ENCODE measurements around the gene FBXO39. TPM values are rescaled to one million over a fixed set of nuclear protein-coding genes. Genes with fewer than 3 reads are reported as not detected.

FBXO39 gene
- total RNA-seq, 1 experiment from 2014 or later = not detected

GRCh38 chr17:6789146-6789545, 13.1 kb downstream of the FBXO39 start:
- DNase-seq (ENCODE audit: low spot score) = no peak
- no peak overlapping the region for H3K4me3 ChIP-seq (ENCODE audit: low read depth, low read length, poor library complexity, severe bottlenecking)
- ChIA-PET POLR2A (ENCODE audit: low non-redundant PET) (no interaction called here), CTCF (no interaction called here)
- peaks cover 60% of the 10 kb centered on the region for H3K27me3 ChIP-seq (replicated peaks; ENCODE audit: insufficient read depth, low read depth, low read length, poor library complexity)
- no peak for TF ChIP-seq EZH2 (IDR thresholded peaks at IDR 0.05; ENCODE audit: borderline replicate concordance, low read depth, low read length, poor library complexity, severe bottlenecking)
- TF ChIP-seq, protein P1, sequence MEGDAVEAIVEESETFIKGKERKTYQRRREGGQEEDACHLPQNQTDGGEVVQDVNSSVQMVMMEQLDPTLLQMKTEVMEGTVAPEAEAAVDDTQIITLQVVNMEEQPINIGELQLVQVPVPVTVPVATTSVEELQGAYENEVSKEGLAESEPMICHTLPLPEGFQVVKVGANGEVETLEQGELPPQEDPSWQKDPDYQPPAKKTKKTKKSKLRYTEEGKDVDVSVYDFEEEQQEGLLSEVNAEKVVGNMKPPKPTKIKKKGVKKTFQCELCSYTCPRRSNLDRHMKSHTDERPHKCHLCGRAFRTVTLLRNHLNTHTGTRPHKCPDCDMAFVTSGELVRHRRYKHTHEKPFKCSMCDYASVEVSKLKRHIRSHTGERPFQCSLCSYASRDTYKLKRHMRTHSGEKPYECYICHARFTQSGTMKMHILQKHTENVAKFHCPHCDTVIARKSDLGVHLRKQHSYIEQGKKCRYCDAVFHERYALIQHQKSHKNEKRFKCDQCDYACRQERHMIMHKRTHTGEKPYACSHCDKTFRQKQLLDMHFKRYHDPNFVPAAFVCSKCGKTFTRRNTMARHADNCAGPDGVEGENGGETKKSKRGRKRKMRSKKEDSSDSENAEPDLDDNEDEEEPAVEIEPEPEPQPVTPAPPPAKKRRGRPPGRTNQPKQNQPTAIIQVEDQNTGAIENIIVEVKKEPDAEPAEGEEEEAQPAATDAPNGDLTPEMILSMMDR (conservative IDR thresholded peaks at IDR 0.05; ENCODE audit: low read depth, low read length) = no peak
- no peaks in the 10 kb centered on the region for H3K4me1 ChIP-seq (ENCODE audit: insufficient read depth, low read length, poor library complexity, severe bottlenecking)
- intact Hi-C loops (cut with micrococcal nuclease; ENCODE audit: unreplicated experiment) = no loop called here
- no peak overlapping the region for H3K27ac ChIP-seq (ENCODE audit: low read depth, low read length, poor library complexity, severe bottlenecking)
- H3K36me3 ChIP-seq (ENCODE audit: insufficient read depth, low read length, poor library complexity, severe bottlenecking) = no peaks in the 10 kb centered on the region
- no TSS peak for BruUV-seq (replicated peaks)
- H3K9me3 ChIP-seq (ENCODE audit: low read depth, low read length, poor library complexity, severe bottlenecking) = no peaks in the 10 kb centered on the region

DNA sequence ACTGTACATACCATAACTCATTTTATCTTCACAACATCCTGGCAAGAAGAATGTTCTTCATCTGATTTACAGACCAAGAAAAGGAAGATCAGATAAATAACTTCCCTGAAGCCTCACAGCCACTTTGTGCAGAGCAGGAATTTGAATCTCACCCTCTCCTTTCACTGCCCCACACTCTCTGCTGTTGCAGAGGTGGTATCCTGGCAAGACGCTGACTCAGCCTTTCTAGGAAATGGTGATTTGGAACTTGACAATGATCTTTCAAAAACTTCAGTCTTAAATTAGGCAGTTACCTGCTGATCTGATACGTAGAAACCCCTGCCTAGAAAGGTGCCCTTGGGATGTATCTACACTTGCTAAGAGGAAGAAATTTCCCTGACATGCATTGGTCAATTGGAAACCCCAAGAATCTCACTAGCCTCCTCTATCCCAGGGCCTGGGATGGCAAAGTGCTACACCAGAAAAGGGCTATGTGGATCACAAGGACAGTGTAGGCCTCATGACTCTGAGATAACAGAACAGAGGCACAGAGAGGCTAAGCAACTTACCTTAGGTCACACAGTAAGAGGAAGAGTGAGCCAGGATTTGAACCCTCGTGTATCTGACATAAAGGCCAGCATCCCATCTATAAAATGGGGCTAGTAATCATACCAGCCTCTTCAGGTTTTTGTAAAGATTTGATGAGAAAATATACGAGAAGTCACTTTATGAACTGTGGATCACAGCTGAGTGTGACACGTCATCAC, 17.9 kb downstream of the FBXO39 start:
- intact Hi-C loops (cut with micrococcal nuclease; ENCODE audit: unreplicated experiment) = no loop called here
- BruUV-seq (replicated peaks) = no TSS peak
- ChIA-PET CTCF (no interaction called here), POLR2A (ENCODE audit: low non-redundant PET) (no interaction called here)
- DNase-seq (ENCODE audit: low spot score) = no peak
- no peak overlapping the region for H3K27ac ChIP-seq (ENCODE audit: low read depth, low read length, poor library complexity, severe bottlenecking)
- no peaks in the 10 kb centered on the region for H3K36me3 ChIP-seq (ENCODE audit: insufficient read depth, low read length, poor library complexity, severe bottlenecking)
- TF ChIP-seq, protein P1 (conservative IDR thresholded peaks at IDR 0.05; ENCODE audit: low read depth, low read length) = no peak
- TF ChIP-seq EZH2 (IDR thresholded peaks at IDR 0.05; ENCODE audit: borderline replicate concordance, low read depth, low read length, poor library complexity, severe bottlenecking) = no peak
- no peaks in the 10 kb centered on the region for H3K9me3 ChIP-seq (ENCODE audit: low read depth, low read length, poor library complexity, severe bottlenecking)
- H3K4me1 ChIP-seq (ENCODE audit: insufficient read depth, low read length, poor library complexity, severe bottlenecking) = no peaks in the 10 kb centered on the region
- peaks cover 36% of the 10 kb centered on the region for H3K27me3 ChIP-seq (replicated peaks; ENCODE audit: insufficient read depth, low read depth, low read length, poor library complexity)
- no peak overlapping the region for H3K4me3 ChIP-seq (ENCODE audit: low read depth, low read length, poor library complexity, severe bottlenecking)

- CTCF ChIA-PET = no interaction called here
- DNase-seq (ENCODE audit: low spot score) = no peak
- Histone ChIP-seq H3K27ac (ENCODE audit: low read depth, low read length, poor library complexity, severe bottlenecking) (no peak overlapping the region), H3K4me3 (ENCODE audit: low read depth, low read length, poor library complexity, severe bottlenecking) (no peak overlapping the region), H3K9me3 (ENCODE audit: low read depth, low read length, poor library complexity, severe bottlenecking) (no peaks in the 10 kb centered on the region), H3K4me1 (ENCODE audit: insufficient read depth, low read length, poor library complexity, severe bottlenecking) (no peaks in the 10 kb centered on the region), H3K36me3 (ENCODE audit: insufficient read depth, low read length, poor library complexity, severe bottlenecking) (no peaks in the 10 kb centered on the region), H3K27me3 (replicated peaks; ENCODE audit: insufficient read depth, low read depth, low read length, poor library complexity) (peaks cover 31% of the 10 kb centered on the region)
- no peak for TF ChIP-seq EZH2 (IDR thresholded peaks at IDR 0.05; ENCODE audit: borderline replicate concordance, low read depth, low read length, poor library complexity, severe bottlenecking)
- TF ChIP-seq, protein P1 (conservative IDR thresholded peaks at IDR 0.05; ENCODE audit: low read depth, low read length) = no peak
- BruUV-seq (replicated peaks) = no TSS peak
- intact Hi-C loops (cut with micrococcal nuclease; ENCODE audit: unreplicated experiment) = no loop called here
- POLR2A ChIA-PET (ENCODE audit: low non-redundant PET) = no interaction called here
Observed at GRCh38 chr17:6796017-6796886, 20.2 kb downstream of the FBXO39 start.
